ENCODE results near the gene PTPRF.

Gene PTPRF

DNA sequence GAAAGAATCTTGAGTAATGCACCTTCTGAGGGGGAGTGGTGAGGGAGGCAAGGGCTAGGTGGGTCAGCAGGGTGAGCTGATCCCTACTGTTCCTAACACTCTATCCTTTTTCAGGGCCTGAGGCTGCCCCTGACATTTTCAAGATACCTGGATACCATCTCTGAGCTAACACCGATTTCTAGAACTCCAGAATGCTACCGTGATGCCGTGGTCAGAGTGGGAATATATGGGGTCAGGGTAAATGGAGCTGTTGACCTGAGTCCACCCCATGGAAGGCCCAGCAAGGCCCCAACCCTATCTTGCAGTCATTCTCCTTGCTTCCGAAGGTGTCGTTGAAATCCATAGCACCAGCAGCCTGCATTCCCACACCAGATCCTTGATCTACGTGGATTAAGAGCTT is 18.0 kb upstream of the PTPRF start:
- no peak for DNase-seq (ENCODE audit: low read depth in 2 of 2, low spot score in 1 of 2)

DNA sequence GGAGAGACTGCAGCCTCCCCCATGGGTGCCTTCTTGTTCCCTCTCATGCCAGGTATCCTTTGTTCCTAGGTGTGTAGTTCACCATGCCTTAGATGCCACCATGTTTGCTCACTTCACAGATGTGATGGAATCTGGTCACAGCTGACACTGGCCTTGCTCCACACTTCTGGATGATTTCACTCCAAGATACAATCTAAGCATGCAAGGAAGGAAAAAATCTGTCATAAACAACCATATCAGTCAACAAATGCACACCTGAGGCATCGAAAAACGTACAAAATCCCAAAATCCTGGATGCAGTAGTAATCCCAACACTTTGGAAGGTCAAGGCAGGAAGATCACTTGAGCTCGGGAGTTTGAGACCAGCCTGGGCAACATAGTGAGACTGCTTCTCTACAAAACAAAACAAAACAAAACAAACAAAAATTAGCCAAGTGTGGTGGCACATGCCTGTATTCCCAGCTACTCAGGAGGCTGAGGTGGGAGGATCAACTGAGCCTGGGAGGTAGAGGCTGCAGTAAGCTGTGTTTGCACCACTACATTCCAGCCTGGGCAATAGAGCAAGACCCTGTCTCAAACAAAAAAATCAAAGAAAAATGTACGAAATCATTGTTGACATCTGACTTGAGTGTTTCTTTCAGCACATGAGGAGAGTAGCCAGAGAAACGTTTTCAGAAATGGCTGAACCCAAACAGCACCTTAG is 17.1 kb upstream of the PTPRF start:
- no peak for DNase-seq (ENCODE audit: low read depth in 2 of 2, low spot score in 1 of 2)

DNA sequence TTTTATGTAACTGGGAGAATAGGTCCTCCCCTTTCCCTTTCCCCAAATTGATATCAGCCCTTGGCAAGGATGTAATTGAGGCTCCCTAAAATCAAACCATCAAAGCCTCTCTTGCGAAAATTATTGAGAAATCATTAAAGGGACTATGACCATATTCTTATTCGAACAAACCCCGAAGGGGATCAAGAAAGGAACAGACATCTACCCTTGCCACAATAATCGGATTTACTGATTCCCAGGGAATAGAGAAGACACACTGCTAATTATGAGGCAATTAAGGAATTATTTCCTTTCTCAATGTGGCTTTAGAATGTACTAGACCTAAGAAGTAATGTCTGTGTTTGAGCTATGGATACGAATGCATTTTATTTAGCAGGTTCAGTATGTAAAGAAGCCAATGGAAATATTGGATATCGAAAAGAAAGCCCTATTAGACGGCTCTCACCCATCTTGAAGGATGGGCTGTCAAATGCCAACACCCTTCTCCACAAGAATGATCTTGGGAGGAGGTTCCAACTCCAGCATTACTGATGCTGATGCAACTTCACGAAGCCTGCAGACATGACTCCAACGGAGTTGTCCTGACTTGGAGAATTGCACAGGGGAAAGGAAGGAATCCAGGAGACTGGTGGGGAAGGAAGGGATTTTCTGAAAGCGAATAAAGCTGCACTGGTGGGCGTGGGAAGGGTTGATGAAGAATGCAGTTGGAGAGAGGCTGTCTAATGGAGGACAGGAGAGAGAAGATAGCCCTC is 11.6 kb upstream of the PTPRF start:
- DNase-seq (ENCODE audit: low read depth in 2 of 2, low spot score in 1 of 2): no peak

GRCh38 chr1:43520100-43520778 is 10.4 kb upstream of the PTPRF start:
- no peak for DNase-seq (ENCODE audit: low read depth in 2 of 2, low spot score in 1 of 2)

DNA sequence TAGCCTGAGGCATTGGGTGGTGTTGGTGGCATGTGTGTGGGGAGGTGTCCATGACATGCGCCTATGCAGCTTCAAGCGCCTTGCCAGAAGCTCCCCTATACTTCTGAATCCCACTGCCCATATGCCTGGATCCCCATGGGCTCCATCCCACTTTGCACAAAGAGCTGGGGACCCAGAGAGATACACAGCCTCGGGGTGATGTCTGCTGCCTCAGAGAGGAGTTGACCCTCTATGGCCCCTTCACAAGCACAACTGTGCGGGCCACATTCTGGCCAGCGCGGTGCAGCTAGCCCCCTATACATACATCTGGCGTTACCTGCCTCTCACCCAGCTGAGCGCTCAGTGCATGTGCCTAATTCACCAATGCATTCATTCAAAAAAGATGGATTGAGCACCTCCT is 9.6 kb upstream of the PTPRF start:
- no peak for DNase-seq (ENCODE audit: low read depth in 2 of 2, low spot score in 1 of 2)

DNA sequence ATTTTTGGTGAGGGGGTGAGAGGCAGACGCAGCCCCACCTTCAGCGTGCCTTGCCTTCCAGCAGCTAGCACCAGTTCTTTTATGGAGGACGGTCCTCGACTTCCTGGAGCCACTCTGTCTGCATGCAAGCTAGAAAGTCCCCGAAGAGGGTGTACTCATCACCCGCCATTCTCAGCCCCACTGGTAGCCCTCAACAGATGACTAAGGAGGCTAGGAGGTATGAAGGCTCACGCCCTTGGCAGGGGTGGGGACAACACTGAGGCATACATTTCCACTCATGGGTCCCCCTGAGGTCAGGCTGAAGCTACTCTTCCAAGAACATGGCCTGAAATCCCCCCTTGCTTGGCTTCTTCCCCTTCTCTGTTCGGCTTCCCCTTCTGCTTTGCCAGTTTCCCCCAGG is 8.9 kb upstream of the PTPRF start:
- DNase-seq (ENCODE audit: low read depth in 2 of 2, low spot score in 1 of 2): no peak

DNA sequence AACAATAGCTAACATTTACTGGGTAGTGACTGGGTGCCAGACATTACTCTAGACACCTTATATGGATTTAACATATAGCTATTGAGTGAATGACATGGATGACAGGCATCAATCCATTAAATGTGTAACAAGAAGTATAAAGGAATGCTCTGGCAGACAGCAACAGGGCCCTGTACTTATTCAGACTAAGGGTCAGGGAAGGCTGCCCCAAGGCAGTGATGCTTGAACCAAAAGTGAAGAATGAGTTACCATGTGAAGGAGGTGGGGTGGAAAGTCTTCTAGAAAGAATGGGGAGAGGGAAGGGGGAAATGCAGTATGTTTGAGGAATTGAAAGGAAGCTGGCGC is 8.3 kb upstream of the PTPRF start:
- DNase-seq (ENCODE audit: low read depth in 2 of 2, low spot score in 1 of 2): no peak

- no peak for DNase-seq (ENCODE audit: low read depth in 2 of 2, low spot score in 1 of 2)
These were observed 7.8 kb upstream of the PTPRF start for GRCh38 chr1:43522776-43523480.

GRCh38 chr1:43524804-43525203 is 5.9 kb upstream of the PTPRF start:
- DNase-seq (ENCODE audit: low read depth in 2 of 2, low spot score in 1 of 2): no peak

DNA sequence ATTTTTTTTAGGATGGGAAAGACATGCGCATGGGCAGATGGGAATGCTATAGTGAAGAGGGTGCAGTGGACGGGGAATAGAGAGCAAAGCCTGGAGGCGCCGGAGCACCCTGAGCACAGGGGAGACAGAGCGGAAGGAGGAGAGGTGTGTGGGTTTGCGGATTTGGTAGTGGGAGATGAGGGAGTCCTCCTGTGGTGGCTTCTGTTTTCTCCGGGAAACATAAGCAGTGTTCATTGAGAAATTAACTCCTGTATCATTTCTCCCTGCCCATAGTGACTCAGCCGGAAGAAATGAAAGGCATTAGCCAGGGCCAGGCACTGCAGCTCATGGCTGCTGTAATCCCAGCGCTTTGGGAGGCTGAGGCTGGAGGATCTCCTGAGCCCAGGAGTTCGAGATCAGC is 4.7 kb upstream of the PTPRF start:
- no peak for DNase-seq (ENCODE audit: low read depth in 2 of 2, low spot score in 1 of 2)

DNA sequence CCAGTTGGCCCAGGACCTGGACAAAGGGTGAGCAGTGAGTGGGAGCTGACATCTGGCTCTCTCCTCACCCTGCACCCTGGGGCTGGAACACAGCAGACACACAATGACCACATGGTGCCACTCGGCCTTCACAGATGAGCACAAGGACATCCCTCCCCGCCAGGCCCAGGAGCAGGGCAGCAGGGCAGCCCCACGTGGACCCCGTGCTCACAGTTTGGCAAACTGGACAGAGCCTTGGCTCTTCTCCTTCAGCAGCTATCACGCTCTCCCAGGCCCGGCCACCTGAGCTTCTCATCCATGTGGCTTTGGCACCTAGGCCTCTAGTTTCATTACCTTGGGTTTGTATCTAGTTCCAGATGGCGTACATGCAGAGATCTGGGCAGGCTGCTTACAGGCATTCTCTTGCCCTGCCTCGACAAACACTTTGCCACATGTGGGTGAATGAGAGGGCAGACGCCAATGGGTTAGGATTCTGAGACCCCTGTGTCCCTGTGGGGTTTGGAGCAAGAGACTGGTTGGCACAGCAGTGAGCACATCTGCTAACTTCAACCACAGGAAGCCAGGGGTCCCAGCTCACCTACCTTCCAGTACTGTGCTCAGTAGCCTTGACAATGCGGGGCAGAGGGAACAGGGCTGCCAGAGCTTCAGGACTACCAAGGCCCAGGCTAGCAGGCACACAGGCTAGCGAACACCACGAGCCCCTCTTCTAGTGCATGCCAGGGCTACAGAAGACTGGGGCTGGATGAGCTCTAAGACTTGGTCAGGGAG is 3.4 kb upstream of the PTPRF start:
- no peak for DNase-seq (ENCODE audit: low read depth in 2 of 2, low spot score in 1 of 2)

GRCh38 chr1:43529206-43529731 is 1.4 kb upstream of the PTPRF start:
- DNase-seq (ENCODE audit: low read depth in 2 of 2, low spot score in 1 of 2): peak; percentile 63 to 66

DNA sequence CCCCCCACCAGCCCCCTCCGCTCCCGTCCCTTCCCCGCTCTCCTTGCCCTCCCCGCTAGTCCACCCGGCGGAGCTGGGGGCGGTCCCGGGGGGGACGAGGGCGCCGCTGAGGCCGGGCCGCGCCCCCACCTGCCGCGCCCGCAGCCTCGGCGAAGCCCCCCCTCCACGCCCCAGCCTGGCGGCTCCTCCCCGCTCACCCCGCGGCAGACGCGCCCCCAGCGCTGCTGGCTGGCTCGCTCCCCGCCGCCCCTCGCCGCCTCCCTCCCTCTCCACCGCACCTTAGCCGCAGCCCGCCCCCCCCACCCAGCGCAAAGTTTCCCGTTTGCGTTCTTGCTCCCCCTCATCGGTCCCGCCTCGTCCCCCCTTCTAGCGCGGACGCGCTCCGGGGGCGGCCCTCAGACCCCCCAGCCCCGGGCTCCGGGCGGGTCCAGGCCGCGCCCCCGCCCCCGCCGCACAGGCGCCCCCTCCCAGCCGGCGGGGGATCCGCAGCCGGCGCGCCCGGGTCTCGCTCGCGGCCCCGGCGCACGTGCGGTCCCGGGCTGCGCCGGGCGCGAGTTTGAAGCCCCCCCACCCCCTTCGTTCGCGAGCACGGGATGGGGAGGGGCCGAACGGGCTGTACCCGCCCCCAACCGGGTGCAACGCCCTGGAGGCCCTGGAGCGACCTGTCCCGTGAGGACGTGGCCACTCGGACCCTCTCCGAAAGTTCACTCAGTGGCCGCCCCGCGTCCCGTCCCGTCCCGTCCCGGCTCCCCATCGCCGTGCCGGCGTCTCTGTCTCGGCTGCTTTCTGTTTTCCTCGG is 623 bp downstream of the PTPRF start:
- no peak for DNase-seq (ENCODE audit: low read depth in 2 of 2, low spot score in 1 of 2)

- DNase-seq (ENCODE audit: low read depth in 2 of 2, low spot score in 1 of 2): no peak
These were observed 1.4 kb downstream of the PTPRF start for GRCh38 chr1:43531906-43532584.

- no peak for DNase-seq (ENCODE audit: low read depth in 2 of 2, low spot score in 1 of 2)
These were observed 2.0 kb downstream of the PTPRF start for GRCh38 chr1:43532716-43533115.

DNA sequence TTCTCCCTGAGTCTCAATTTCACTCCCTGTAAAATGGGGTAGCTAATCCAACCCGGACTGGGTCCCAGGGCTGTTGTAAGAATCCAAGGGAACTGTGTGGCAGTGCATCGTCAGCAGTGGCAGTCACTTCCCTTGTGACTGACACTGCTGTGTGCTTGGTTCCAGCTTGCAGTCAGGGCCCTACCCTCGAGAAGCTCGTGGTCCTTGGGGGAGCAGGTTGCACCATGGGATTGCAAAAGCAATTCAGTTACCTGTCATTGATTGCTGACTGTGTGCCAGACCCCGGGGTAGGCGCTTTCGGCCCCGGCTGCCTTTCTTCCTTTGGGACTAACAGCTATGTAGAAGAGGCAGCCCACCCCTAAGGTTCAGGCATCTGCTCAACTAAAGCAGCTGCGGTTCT is 2.9 kb downstream of the PTPRF start:
- DNase-seq (ENCODE audit: low read depth in 2 of 2, low spot score in 1 of 2): no peak

GRCh38 chr1:43534256-43534655 is 3.6 kb downstream of the PTPRF start:
- no peak for DNase-seq (ENCODE audit: low read depth in 2 of 2, low spot score in 1 of 2)

DNA sequence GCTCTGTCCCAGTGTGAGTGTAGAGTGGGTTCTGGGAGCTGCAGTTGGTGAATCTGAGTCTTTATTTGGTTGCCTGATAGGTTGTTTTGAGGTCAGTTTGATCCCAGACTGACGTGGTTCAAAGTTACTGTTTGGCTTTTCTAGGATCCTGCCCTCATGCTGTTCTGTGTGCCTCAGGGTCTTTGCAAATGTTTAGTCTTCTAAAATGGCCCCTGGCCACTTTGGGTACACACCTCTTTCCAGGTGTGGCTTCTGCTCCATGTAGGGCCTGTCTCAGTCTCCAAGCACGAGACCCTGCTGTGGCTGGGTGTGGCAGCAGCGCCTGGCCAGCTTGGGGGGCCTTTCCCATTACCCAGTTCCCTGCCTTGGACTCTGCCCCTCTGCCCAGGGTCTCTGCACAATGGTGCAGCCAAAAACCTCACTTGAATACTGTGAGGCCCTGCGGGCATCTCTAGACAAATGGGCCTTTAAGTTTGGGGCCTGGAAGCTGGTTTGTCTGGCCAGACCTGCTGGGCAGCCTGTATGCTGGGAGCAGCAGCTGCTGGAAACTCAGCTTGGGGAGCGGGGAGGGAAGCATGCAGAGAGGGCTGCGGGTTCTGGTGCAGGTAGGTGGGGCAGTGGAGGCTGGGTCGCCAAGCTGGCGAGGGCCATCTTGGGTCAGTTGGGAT is 5.6 kb downstream of the PTPRF start:
- no peak for DNase-seq (ENCODE audit: low read depth in 2 of 2, low spot score in 1 of 2)

- no peak for DNase-seq (ENCODE audit: low read depth in 2 of 2, low spot score in 1 of 2)
These were observed 6.2 kb downstream of the PTPRF start for GRCh38 chr1:43536864-43537358.

Data from stimulated activated CD8-positive, alpha-beta memory T cell treated with anti-CD3 and anti-CD28 coated beads, Interleukin-4, amount 100 ng/mL, for 1 hour (primary cell).